ENCODE measurements around the gene PSAP.
"Not testable (repeated sequence)": the region's sequence is repeated elsewhere in the genome, so short reads cannot be mapped to it uniquely, and the experiment has no call there.

Gene PSAP

DNA sequence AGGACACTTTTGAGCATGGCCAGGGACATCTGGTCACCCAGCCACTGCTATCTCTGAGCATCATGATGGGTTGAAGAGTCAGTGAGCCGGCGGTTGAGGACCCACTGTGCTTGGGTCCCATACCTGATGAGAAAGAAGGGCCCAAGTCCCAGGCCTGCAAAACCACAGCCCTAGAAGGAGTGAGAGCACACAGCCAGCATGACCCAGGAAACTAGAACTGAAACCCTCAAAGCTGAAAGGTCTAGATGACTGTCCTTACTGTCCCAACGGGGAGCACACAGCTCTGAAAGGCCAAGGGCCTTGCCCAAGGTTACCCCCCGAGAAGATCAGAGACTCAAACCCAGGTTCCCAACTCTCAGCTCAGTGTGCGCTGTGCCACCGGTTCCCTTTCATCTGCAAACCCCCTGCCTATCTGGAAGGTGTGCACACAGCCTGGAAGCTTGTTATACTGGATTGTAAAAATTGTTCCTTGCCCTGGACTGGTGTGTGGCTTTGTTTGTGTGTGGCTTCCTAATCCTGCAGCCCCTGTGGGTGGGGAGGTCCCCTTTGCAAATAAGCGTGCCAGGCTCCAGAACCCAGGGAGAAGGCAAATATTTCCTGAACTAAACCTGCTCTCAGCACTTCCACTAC, 22.6 kb upstream of the PSAP start:
- DNase-seq = no peak

- DNase-seq = not testable (repeated sequence)
Measured at GRCh38 chr10:71869601-71870000, 18.6 kb upstream of the PSAP start.

- DNase-seq = no peak
Measured at GRCh38 chr10:71868192-71868697, 17.2 kb upstream of the PSAP start.

- no peak for DNase-seq
Measured at GRCh38 chr10:71865561-71866041, 14.6 kb upstream of the PSAP start.

DNA sequence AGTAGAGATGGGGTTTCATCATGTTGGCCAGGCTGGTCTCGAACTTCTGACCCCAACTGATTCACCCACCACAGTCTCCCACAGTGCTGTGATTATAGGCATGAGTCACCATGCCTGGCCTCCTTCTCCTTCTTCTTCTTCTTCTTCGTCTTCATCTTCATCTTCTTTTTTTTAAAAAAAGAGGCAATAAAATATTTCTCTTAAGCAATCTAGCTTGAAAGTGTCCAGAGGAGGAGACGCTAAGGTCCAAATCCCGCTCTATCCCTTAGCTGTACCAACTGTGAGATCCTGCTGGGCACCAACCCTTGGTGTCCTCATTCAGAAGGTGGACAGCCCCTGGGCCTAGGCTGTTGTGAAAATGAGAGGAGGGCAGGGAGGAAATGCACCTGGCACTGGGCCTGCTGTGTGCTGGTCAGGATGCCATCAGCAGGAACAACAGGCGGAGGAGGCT, 13.9 kb upstream of the PSAP start:
- no peak for DNase-seq

- no peak for DNase-seq
Measured at GRCh38 chr10:71863203-71863602, 12.2 kb upstream of the PSAP start.

- peak; percentile 92 for DNase-seq
Measured at GRCh38 chr10:71860243-71861029, 9.4 kb upstream of the PSAP start.

DNA sequence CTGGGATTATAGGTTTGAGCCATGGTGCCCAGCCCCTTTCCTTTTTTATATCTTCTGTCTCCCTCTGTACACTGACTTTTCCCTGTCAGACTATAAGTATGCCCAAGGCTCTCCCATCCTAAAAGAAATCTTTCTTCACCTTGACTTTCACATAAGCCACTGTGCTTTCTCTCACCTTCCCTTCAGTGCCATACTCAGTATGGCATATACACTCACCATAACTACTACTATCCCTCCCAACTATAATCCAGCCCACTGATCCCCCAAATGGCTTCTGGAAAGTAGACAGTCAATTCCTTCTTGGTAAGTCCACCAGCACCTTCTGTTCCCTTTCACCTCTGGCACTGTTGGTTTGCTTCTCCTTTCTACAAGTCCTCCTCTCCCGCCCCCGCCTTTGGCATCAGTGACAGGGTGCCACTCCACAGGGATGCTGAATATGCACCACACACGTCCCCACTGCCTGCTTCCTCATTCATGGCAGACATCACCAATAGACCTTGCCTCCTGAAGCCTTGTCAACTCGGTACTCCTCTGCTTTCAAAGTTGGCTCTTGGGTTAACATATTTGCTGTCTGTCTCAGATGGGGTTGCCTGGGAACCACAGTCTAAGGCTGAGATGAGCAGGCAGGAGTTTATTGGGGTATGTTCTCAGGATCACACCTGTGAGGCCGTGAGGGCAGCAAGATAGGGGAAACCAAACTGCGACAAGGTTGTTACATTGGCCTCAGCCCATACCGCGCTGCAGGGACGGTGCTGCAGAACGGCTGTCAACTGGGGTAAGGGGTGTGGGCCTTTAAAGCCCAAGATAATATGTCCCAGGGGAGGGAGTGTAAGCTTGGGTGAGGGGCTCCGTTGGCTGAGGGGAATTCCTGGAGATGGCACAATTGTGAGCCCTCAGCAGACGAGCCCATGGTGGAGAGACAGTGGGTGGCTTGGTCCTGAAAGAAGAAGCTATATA, 7.2 kb upstream of the PSAP start:
- no peak for DNase-seq

DNA sequence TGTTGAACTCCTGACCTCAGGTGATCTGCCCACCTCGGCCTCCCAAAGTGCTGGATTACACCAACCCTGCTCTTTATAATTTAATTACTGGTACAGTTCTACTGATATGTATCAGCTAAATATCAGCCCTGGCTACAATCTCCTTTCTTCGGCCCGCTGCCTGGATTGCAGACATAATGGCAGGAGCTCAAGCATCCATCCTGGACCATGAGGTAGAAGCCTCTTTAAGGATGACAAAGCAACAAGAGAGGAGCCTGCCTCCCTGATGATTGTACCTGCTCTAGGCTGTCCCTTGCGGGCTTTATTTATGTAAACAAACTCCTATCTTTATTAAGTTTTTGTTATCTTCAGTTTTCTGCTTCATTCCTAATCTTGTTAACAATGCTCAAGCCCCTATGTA, 5.6 kb upstream of the PSAP start:
- no peak for DNase-seq

GRCh38 chr10:71854031-71854430, 3.0 kb upstream of the PSAP start:
- peak; percentile 80 for DNase-seq

DNA sequence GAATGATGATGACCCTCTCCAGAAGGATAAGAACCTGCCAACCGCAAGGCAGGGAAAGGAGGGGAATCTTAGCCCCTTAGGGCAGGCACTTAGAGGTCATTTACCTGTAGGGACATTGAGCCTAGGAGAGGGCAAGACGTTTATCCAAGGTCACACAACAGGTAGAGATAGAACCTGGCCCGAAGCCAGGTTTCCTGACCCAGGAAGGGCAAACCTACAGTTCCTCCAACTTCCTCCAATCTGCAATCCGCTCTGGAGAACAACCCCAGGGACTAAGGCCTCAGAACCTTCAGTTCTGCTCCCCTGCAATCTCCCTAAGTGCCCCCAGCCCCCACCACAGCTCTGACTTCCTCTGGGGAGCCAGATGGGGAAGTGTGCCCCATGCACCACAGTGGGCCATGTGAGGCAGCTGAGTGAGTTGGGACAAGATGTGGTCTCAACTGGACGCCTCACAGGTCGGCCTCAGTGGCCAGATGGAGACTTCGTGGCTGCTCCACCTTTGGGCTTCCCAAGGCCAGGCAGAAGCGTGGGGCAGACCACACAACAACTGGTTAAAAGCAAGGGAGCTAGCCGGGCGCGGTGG, 1.4 kb upstream of the PSAP start:
- DNase-seq = no peak

- not testable (repeated sequence) for DNase-seq
Measured at GRCh38 chr10:71851465-71852095, 529 bp upstream of the PSAP start.

- no peak for DNase-seq
Measured at GRCh38 chr10:71850021-71850742, 869 bp downstream of the PSAP start.

DNA sequence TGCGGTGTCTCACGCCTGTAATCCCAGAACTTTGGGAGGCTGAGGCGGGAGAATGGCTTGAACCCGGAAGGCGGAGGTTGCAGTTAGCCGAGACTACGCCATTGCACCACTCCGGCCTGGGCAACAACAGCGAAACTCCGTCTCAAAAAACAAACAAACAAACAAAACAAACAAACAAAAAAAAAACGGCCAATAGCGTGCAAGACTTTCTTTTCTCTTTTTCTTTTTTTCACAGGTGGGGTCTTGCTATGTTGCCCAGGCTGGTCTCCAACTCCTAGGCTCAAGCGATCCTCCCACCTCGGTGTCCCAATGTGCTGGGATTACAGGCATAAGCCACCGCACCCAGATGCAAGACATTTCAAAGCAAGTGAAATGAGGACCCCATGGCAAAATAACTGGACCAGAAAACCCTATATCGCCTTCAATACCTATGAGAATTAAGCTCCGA, 1.6 kb downstream of the PSAP start:
- no peak for DNase-seq

DNA sequence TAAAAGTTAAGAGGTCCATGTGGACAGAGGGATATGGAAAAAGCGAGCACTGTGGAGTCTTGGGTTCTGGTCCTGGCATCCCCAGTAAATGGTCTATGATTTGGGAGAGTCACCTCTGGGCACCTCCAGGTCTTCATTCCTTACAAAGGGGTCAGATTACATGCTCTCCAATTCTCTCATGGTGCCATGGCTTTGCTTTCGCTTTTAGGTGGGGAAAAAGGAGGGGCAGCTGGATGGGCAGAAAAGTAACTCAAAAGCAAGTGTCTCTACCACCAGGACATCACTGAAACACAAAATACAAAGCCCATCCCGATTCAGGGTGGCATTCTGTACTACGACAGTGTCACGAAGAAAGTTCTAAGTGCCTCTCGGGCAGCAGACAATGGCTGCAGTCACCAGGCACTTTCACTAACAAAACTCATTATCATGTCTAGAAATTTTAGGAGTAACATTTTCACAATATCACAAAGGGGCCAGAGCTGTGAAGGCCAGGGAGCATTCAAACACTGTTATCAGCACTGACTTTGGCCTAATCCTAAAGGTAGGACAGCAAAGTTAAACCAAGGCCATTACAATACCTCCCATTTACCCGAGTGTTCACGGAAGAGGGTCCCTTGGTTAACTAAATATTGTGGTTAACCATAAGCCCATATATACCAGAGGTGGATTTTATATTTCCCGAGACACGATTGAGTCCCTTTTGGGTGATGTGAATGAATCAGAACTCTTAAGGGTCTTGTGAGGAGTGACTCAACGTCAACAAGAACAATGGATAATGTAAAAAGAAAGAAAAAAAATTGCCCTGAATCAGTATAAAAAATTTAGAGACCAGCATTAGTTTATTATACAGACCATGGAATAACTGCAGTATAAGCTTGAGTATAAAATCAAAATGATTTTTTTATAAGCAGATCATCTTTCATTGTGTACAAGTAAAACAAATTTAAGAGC, 2.5 kb downstream of the PSAP start:
- DNase-seq = no peak

- no peak for DNase-seq
Measured at GRCh38 chr10:71847418-71847817, 3.6 kb downstream of the PSAP start.

DNA sequence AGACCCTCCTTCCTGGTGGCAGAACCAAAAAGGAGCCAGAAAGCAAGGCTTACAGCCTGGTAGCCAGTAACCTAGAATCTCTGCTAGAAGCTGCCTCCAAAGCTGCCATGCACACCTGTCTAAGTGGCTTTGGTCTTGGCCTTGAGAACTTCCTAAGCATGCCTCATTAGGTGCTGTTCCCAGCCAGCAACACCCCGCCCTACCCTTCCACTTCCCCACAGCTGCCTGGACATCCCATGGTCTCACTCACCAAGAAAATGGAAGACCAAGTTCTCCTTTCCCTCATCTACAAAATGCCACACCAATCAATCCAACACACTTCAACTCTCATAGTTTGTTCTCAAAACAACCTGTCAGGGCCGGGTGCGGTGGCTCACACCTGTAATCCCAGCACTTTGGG, 4.2 kb downstream of the PSAP start:
- no peak for DNase-seq

GRCh38 chr10:71845410-71846405, 5.3 kb downstream of the PSAP start:
- DNase-seq = no peak

DNA sequence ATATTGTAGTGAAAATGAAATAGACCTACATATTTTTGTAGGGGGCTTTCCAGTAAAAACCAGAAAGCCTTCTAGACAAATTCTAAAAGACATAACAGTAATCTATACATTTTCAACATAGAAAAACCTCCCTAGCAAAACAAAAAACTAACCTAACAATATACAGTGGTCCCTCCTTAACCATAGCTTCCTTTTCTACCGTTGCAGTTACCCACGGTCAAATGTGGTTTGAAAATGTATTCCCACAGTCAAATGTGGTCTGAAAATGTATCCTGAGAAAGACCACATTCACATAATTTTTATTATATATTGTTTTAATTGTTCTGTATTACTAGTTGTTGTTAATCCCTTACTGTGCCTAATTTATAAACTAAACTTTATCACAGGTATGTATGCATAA, 6.4 kb downstream of the PSAP start:
- DNase-seq = no peak
